ENCODE measurements around the gene CAPN1. TPM values are rescaled to one million over a fixed set of nuclear protein-coding genes. Genes with fewer than 3 reads are reported as not detected.
"Not testable (repeated sequence)": the region's sequence is repeated elsewhere in the genome, so short reads cannot be mapped to it uniquely, and the experiment has no call there.

The CAPN1 gene
- total RNA-seq, 1 experiment from 2014 or later: 238 TPM

DNA sequence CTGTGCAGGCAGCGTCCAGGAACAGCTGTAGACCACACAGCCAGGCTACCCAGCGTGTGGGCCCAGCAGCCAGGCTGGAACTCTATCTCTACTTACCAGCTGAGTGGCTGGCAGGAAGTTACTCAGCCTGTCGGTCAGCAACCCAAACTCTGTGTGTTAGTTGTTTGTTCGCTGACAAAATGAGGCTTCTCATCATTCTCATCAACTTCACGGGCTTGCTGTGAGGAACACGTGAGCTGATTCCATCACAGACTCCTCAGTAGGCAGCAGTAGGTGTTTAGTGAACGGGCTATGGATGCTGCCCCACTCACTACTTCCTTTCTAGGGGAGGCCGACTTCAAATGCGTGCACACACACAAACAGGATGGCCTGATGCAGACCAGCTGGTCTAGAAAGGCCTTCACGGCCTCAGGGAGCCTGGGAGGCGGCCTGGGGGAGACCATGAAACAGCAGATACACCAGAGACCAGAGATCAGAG is 12.5 kb upstream of the CAPN1 start:
- TF ChIP-seq, protein P1, sequence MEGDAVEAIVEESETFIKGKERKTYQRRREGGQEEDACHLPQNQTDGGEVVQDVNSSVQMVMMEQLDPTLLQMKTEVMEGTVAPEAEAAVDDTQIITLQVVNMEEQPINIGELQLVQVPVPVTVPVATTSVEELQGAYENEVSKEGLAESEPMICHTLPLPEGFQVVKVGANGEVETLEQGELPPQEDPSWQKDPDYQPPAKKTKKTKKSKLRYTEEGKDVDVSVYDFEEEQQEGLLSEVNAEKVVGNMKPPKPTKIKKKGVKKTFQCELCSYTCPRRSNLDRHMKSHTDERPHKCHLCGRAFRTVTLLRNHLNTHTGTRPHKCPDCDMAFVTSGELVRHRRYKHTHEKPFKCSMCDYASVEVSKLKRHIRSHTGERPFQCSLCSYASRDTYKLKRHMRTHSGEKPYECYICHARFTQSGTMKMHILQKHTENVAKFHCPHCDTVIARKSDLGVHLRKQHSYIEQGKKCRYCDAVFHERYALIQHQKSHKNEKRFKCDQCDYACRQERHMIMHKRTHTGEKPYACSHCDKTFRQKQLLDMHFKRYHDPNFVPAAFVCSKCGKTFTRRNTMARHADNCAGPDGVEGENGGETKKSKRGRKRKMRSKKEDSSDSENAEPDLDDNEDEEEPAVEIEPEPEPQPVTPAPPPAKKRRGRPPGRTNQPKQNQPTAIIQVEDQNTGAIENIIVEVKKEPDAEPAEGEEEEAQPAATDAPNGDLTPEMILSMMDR (IDR thresholded peaks at IDR 0.05; ENCODE audit: insufficient read depth in 1 of 2, low read depth in 1 of 2, low read length in 1 of 2, severe bottlenecking in 1 of 2, unreplicated experiment in 1 of 2): no peak
- Mint-ChIP-seq H3K36me3 (ENCODE audit: insufficient read depth, unreplicated experiment) (peaks cover 10% of the 10 kb centered on the region), H3K27ac (ENCODE audit: unreplicated experiment) (peak overlapping the region; percentile 7), H3K27me3 (ENCODE audit: insufficient read depth, unreplicated experiment) (no peaks in the 10 kb centered on the region), H3K4me3 (ENCODE audit: unreplicated experiment) (no peak overlapping the region), H3K9me3 (ENCODE audit: unreplicated experiment) (no peaks in the 10 kb centered on the region), H3K4me1 (ENCODE audit: low read depth, unreplicated experiment) (peaks cover 8% of the 10 kb centered on the region)
- H3K9me3 ChIP-seq: no peaks in the 10 kb centered on the region
- no peak for DNase-seq
- CTCF ChIA-PET: interaction anchor here (0.7 kb wide), 1 partner anchor 8 kb away, joined by 5 read pairs; no protein-coding TSS in a partner anchor
- H3K4me1 ChIP-seq: no peaks in the 10 kb centered on the region
- H3K27me3 ChIP-seq (replicated peaks; ENCODE audit: control insufficient read depth, insufficient read depth, low read length): no peaks in the 10 kb centered on the region
- no peak overlapping the region for H3K4me3 ChIP-seq (ENCODE audit: low read depth, low read length)
- intact Hi-C loops (cut with micrococcal nuclease; ENCODE audit: unreplicated experiment): no loop called here
- no TSS peak for BruUV-seq (replicated peaks)
- POLR2A ChIA-PET: no interaction called here
- no peaks in the 10 kb centered on the region; the same call in 1 of the 2 replicates for H3K36me3 ChIP-seq (ENCODE audit: control insufficient read depth, insufficient read depth, low read length)

DNA sequence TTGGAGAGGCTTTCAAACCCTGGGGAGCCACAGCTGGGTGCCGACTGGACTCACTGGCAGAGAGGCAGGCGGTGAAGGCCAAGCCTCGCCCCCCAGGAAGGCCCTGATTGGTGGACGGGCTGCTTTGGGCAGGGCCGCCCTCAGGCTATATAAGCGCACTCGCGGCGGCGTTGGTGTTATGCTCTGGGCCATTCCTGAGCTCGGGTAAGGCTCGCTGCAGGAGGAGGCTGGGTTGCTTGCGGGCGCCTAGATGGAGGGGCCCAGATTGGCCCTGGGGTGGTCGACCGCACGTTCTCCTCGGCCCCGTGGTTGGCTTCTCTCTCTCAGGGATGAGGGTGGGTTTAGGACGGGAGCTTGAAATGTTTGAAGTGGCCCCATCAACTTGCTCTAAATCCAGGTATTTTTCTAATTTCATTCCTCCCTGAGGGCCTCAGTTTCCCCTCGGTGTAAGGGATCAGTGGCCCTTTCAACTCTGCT is 11.6 kb upstream of the CAPN1 start, which contains the start of gene SPDYC:
TSS of gene SPDYC (plus strand) at position 176 of the 477 bp plus-strand sequence. CDS start 1,125 bp downstream, outside the sequence.
- Mint-ChIP-seq H3K4me1 (ENCODE audit: low read depth, unreplicated experiment) (peaks cover 13% of the 10 kb centered on the region), H3K36me3 (ENCODE audit: insufficient read depth, unreplicated experiment) (peaks cover 10% of the 10 kb centered on the region), H3K9me3 (ENCODE audit: unreplicated experiment) (no peaks in the 10 kb centered on the region), H3K4me3 (ENCODE audit: unreplicated experiment) (no peak within 1 kb of the TSS), H3K27me3 (ENCODE audit: insufficient read depth, unreplicated experiment) (no peaks in the 10 kb centered on the region), H3K27ac (ENCODE audit: unreplicated experiment) (peak within 1 kb of the TSS; percentile 12)
- Histone ChIP-seq H3K9me3 (no peaks in the 10 kb centered on the region), H3K36me3 (ENCODE audit: control insufficient read depth, insufficient read depth, low read length) (no peaks in the 10 kb centered on the region; the same call in 1 of the 2 replicates), H3K27me3 (replicated peaks; ENCODE audit: control insufficient read depth, insufficient read depth, low read length) (no peaks in the 10 kb centered on the region), H3K4me3 (ENCODE audit: low read depth, low read length) (no peak within 1 kb of the TSS), H3K4me1 (no peaks in the 10 kb centered on the region)
- CTCF ChIA-PET: interaction anchor here (0.6 kb wide), 1 partner anchor 12 kb away, joined by 3 read pairs; the partner anchor contains the start of gene CAPN1
- POLR2A ChIA-PET: no interaction called here
- TF ChIP-seq, protein P1 (IDR thresholded peaks at IDR 0.05; ENCODE audit: insufficient read depth in 1 of 2, low read depth in 1 of 2, low read length in 1 of 2, severe bottlenecking in 1 of 2, unreplicated experiment in 1 of 2): no peak
- no TSS peak for BruUV-seq (replicated peaks)
- no peak for DNase-seq
- intact Hi-C loops (cut with micrococcal nuclease; ENCODE audit: unreplicated experiment): no loop called here

DNA sequence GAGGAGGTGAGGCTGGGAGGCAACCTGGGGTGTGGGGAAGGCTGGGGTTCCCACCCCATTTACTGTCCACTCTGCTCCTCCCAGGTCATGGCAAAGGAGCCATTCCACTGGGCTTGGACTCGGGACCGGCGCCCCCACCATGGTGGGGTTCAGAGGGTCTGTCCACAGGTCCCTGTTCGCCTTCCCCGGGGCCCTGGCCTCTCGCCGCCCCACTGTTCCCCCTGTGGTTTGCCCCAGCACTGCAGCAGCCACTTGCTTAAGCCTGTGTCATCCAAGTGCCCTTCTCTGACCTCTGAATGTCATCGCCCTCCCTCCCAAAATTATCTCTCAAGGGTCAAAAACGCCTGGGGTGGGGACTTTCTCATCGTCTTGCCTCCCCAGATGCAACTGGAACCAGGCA is 9.1 kb upstream of the CAPN1 start:
- Mint-ChIP-seq H3K27ac (ENCODE audit: unreplicated experiment) (no peak overlapping the region), H3K4me3 (ENCODE audit: unreplicated experiment) (no peak overlapping the region), H3K36me3 (ENCODE audit: insufficient read depth, unreplicated experiment) (no peaks in the 10 kb centered on the region), H3K9me3 (ENCODE audit: unreplicated experiment) (no peaks in the 10 kb centered on the region), H3K4me1 (ENCODE audit: low read depth, unreplicated experiment) (peaks cover 5% of the 10 kb centered on the region), H3K27me3 (ENCODE audit: insufficient read depth, unreplicated experiment) (no peaks in the 10 kb centered on the region)
- no peak for DNase-seq
- CTCF ChIA-PET: no interaction called here
- no peaks in the 10 kb centered on the region for H3K27me3 ChIP-seq (replicated peaks; ENCODE audit: control insufficient read depth, insufficient read depth, low read length)
- POLR2A ChIA-PET: no interaction called here
- TF ChIP-seq, protein P1 (IDR thresholded peaks at IDR 0.05; ENCODE audit: insufficient read depth in 1 of 2, low read depth in 1 of 2, low read length in 1 of 2, severe bottlenecking in 1 of 2, unreplicated experiment in 1 of 2): no peak
- BruUV-seq (replicated peaks): no TSS peak
- H3K4me1 ChIP-seq: no peaks in the 10 kb centered on the region
- H3K9me3 ChIP-seq: no peaks in the 10 kb centered on the region
- intact Hi-C loops (cut with micrococcal nuclease; ENCODE audit: unreplicated experiment): no loop called here
- no peak overlapping the region for H3K4me3 ChIP-seq (ENCODE audit: low read depth, low read length)
- H3K36me3 ChIP-seq (ENCODE audit: control insufficient read depth, insufficient read depth, low read length): no peaks in the 10 kb centered on the region; the same call in 1 of the 2 replicates

DNA sequence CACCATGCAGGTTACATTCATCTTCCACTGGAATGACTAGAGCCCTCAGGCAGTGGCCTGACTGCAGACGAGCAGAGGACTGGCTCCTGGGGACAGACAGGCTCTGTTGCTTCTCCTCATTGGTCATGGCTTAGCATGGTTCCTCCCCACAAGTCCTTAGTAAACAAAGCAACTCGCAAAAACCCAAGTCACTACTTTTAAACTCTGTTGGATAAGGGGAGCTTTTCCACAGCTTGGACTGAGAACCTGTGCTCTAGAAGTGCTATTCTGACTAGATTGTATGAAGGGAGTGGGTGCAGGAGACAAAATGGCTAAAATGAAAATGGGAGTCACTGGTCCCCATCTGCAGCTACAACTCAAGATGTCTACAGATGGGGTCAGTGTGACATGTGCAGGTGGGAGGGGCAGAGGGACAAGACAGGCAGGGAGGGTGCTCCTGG is 7.1 kb upstream of the CAPN1 start:
- Mint-ChIP-seq H3K27ac (ENCODE audit: unreplicated experiment) (peak overlapping the region; percentile 42), H3K4me3 (ENCODE audit: unreplicated experiment) (peak overlapping the region; percentile 33)
- H3K36me3 ChIP-seq (ENCODE audit: control insufficient read depth, insufficient read depth, low read length); H3K27me3 Mint-ChIP-seq (ENCODE audit: insufficient read depth, unreplicated experiment); H3K9me3 ChIP-seq; H3K4me1 ChIP-seq; intact Hi-C loops (cut with micrococcal nuclease; ENCODE audit: unreplicated experiment); H3K4me1 Mint-ChIP-seq (ENCODE audit: low read depth, unreplicated experiment); CTCF ChIA-PET; H3K36me3 Mint-ChIP-seq (ENCODE audit: insufficient read depth, unreplicated experiment); BruUV-seq (replicated peaks); H3K27me3 ChIP-seq (replicated peaks; ENCODE audit: control insufficient read depth, insufficient read depth, low read length); H3K4me3 ChIP-seq (ENCODE audit: low read depth, low read length); H3K9me3 Mint-ChIP-seq (ENCODE audit: unreplicated experiment): not testable (repeated sequence)
- DNase-seq: peak; percentile 58 to 70
- POLR2A ChIA-PET: interaction anchor here (0.7 to 1.2 kb wide), 3 partner anchors 9 to 162 kb away, joined by 3 read pairs; partner anchors contain the start of genes FAU and MRPL49
